Measurements from ENCODE around the gene A2M. TPM values are rescaled to one million over a fixed set of nuclear protein-coding genes. Genes with fewer than 3 reads are reported as not detected.

A2M gene
- total and polyA plus RNA-seq, 2 of the 13 experiments (the other 11 are each of a cell fraction or from before 2014, with no cell fraction given): 2,807 to 6,551 TPM

GRCh38 chr12:9064201-9064814 lies 51.4 kb downstream of the A2M start (continued):
- TF ChIP-seq ATF4 (CRISPR knock-in tag; IDR thresholded peaks at IDR 0.05): no peak
- no peak for TF ChIP-seq ZNF282 (IDR thresholded peaks at IDR 0.05; ENCODE audit: partially characterized antibody)
- no peak for TF ChIP-seq ZNF672 (CRISPR knock-in tag; IDR thresholded peaks at IDR 0.05)
- no peak for TF ChIP-seq ZNF713 (CRISPR knock-in tag; IDR thresholded peaks at IDR 0.05)
- no peak for TF ChIP-seq ZNF337 (CRISPR knock-in tag; IDR thresholded peaks at IDR 0.05; ENCODE audit: borderline replicate concordance, low read depth)
- no peak for TF ChIP-seq SUZ12 (IDR thresholded peaks at IDR 0.05; ENCODE audit: low read depth, low read length)
- TF ChIP-seq MBNL3 (CRISPR knock-in tag; conservative IDR thresholded peaks at IDR 0.05): no peak
- no peak for TF ChIP-seq ZNF83 (CRISPR knock-in tag; IDR thresholded peaks at IDR 0.05; ENCODE audit: borderline replicate concordance)
- TF ChIP-seq ZKSCAN5 (CRISPR knock-in tag; IDR thresholded peaks at IDR 0.05): no peak
- no peak for TF ChIP-seq ZBTB37 (CRISPR knock-in tag; IDR thresholded peaks at IDR 0.05)
- TF ChIP-seq EP300 (IDR thresholded peaks at IDR 0.05; ENCODE audit: low read depth in 2 of 2, low read length in 2 of 2): no peak
- TF ChIP-seq EP300 (CRISPR knock-in tag; IDR thresholded peaks at IDR 0.05; ENCODE audit: borderline replicate concordance): no peak; the same call in 1 of the 2 replicates
- peak; percentile 65 for TF ChIP-seq HNRNPLL (IDR thresholded peaks at IDR 0.05; ENCODE audit: low read depth, low read length, poor library complexity, severe bottlenecking)
- peak; percentile 36; the same call in 1 of the 2 replicates for TF ChIP-seq THAP9 (CRISPR knock-in tag; IDR thresholded peaks at IDR 0.05; ENCODE audit: borderline replicate concordance)
- no peak for TF ChIP-seq RFX1 (IDR thresholded peaks at IDR 0.05)
- TF ChIP-seq ZSCAN25 (CRISPR knock-in tag; IDR thresholded peaks at IDR 0.05): no peak
- no peak for TF ChIP-seq HCFC1 (IDR thresholded peaks at IDR 0.05; ENCODE audit: low read depth, low read length)
- 0 out of 2 replicates have a peak, but pooled peaks have one; percentile 51 for TF ChIP-seq THAP7 (CRISPR knock-in tag; IDR thresholded peaks at IDR 0.05)
- TF ChIP-seq HMG20A (CRISPR knock-in tag; IDR thresholded peaks at IDR 0.05; ENCODE audit: borderline replicate concordance): no peak; the same call in 1 of the 2 replicates
- no peak for TF ChIP-seq ZNF782 (CRISPR knock-in tag; IDR thresholded peaks at IDR 0.05; ENCODE audit: borderline replicate concordance)
- TF ChIP-seq NRL (CRISPR knock-in tag; IDR thresholded peaks at IDR 0.05; ENCODE audit: borderline replicate concordance): peak; percentile 74; the same call in 1 of the 2 replicates
- TF ChIP-seq GMEB1 (CRISPR knock-in tag; IDR thresholded peaks at IDR 0.05; ENCODE audit: borderline replicate concordance): no peak
- no peak for TF ChIP-seq ZSCAN30 (CRISPR knock-in tag; IDR thresholded peaks at IDR 0.05)

All from HepG2 (cell line).